ENCODE measurements around the gene YJU2. TPM values are rescaled to one million over a fixed set of nuclear protein-coding genes. Genes with fewer than 3 reads are reported as not detected.
A peak's percentile ranks its signal among the peaks of the same experiment; 100 is the strongest.
"Not testable (repeated sequence)": the region's sequence is repeated elsewhere in the genome, so short reads cannot be mapped to it uniquely, and the experiment has no call there.

Gene YJU2
- total RNA-seq, result 23.7 and 24.4 TPM in 2 replicates

DNA sequence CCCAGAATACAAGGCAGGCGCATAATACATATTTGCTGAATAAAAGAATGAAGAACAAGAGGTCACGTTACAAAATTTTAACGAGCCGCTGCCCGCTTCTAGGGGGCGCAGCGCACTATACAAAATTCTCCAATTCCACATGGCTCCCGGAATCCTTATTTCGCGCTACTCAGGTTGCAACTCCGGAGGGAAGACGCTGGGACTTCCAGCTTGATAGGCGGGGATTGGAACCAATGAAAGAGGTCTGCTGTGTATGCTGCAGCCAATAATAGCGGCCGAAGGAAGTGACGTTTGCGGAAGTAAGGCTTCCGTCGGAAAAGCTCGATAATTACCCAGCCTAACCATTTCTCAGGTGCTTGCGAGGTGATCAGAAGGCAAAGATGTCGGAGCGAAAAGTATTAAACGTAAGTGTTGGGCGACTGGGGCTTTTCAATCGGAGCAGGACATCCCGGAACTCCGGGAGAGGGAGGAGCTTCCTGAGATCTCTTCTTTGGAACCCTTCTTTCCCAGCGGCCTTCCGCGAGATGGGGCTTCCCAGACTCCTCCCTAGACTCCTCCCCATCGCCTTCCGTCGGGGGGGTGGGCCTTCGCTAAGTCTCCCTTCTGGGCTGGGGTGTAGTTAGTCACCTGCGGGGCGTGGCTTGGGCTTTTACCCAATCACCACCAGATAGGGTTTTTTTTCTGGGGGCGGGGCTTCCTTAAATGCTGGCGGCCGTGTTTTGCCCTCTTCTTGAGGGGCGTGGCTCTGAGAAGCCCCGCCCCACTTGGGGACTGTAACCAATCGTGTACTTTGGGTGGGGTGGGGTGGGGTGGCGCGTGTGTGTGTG is at the start of gene YJU2:
Gene YJU2, plus strand, starts transcription at position 314 of the 827 bp plus-strand sequence. Its CDS starts 67 bp downstream, at position 381.
- DNase-seq, result peak; percentile 100

DNA sequence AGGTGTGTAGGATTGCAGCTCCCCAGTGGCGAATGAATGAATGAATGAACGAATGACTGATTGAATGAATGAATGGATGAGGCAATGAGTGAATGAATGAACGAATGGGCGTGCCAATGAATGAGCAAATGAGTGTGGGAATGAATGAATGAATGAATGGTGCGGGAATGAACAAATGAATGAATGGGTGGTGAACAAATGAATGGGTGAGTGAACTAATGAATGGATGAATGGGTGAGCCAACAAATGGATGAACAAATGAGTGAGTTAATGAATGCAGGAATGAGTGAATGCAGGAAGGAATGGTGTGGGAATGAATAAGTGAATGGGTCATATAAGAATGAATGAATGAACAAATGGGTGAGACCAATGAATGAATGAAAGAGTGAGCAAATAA is 49.7 kb upstream of the YJU2 start:
- no peak for DNase-seq

DNA sequence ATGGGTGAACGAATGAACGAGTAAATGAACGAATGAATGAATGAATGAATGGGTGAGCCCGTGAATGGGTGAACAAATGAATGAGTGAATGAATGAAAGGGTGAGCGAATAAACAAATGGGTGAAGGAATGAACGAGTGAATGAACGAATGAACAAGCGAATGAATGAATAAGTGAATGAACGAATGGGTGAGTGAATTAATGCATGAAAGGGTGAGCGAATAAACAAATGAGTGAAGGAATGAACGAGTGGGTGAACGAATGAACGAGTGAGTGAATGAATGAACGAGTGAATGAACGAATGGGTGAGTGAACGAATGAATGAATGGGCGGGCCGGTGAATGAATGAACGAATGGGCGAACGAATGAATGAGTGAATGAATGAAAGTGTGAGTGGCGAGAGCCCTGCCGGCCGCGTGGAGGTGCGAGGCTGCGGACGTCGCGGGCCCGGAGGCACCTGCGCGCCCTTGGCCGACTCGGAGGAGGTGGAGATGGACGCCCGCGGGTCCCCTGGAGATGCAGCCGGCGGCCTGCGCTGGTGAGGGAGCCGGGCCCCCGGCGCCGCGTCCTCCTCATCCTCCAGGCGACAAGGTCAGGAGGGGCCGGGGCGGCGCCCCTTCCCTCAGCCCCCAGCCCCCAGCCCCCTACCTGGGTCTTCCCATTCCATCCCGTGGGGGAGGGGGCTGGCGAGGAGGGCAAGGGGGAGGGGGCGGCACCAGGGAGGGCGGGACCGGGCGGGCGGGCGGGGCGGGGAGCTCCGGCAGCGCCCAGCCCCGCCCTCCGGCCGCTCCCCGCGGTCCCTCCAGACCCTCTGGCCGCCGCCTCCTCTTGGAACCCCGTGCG is 49.0 kb upstream of the YJU2 start:
- no peak for DNase-seq

DNA sequence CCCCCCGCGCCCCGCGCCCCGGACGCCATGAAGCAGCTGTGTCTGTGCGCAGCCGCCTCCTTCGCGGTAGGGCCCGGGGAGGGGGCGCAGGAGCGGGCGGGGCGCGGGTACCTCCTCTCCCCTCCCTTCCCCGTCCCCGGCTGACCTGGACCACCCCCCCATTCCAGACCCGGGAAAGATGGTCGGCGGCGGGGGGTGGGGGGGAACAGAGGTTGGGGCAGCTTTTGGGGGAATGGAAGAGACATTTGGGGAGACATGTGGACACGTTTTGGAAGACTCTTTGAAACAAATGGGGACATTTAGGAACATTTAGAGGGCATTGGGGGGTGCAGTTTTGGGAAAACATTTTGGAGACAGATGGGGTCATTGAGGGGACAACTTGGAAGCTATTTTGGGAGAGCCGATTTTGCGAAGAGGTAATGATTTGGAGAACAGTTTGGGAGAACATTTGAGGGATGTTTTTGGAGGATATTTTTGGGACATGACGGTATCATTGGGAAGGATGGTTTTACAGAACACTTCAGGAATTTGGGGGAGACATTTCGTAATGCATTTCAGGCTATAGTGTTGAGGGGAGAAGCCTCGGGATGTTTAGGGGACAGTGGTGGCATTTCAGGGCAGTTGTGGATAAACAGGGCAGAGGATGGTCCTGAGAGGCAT is 48.3 kb upstream of the YJU2 start:
- DNase-seq, result no peak

DNA sequence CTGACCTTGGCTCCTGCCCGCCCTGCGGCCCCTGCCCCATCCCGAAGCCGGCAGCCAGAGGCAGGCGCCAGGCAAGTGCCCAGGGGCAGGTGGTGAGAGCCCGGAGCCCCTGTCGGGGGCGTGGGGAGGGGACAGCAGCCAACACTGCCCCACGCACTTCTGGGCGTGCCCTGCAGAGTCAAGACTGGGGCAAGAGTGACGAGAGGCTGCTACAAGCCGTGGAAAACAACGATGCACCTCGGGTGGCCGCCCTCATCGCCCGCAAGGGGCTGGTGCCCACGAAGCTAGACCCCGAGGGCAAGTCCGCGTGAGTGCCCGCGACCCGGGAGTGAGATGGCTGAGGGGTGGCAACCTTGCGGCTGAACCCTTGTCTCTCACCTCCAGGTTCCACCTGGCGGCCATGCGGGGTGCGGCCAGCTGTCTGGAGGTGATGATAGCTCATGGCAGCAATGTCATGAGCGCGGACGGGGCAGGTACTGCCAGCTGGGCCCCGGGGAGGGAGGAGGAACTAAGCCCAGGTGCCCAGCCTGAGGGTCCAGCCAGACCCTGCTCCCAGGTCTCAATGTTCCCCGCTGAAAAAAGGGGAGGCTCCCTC is 47.1 kb upstream of the YJU2 start:
- DNase-seq, result no peak

DNA sequence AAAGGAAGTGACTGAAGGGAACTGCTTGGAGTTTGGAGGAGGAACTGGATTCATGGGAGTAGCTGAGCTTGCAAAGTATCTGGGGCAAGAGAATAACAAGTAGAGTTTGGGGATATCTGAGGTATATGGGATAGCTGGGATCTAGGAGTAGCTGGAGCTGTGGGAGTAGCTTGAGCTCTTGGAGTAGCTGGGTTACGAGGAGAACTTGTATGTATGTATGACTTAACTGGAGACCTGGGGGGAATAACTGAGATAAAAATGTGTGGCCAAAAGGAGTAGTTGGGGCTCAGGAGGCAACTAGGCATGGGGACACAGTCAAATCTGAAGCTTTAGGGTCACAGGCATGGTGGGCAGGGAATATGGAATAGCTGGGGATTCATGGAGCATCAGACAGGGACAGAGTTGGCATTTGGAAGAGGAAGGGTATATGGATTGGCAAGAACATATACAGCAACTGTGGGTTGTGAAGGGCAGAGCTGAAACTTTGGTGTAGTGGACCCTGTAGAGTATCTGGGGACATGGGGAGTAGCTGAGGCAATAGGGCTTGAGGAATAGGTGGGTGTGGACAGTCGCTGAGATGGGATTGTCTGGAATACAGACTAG is 45.8 kb upstream of the YJU2 start:
- DNase-seq, result no peak

DNA sequence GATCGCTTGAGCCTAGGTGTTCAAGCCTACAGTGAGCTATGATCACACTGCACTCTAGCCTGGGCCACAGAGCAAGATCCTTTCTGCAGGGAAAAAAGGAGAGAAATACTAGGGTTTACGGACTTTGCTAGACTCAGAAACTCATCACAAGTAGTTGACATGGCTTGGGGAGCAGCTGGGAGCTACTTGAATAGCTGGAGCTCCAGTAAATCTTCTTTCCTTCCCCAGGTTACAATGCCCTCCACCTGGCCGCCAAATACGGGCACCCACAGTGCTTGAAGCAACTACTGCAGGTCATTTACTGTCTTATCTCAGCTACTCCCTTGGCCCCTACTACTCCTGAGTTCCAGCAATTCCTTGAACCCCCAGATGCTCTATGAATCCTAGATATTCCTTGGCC is 45.1 kb upstream of the YJU2 start:
- no peak for DNase-seq

DNA sequence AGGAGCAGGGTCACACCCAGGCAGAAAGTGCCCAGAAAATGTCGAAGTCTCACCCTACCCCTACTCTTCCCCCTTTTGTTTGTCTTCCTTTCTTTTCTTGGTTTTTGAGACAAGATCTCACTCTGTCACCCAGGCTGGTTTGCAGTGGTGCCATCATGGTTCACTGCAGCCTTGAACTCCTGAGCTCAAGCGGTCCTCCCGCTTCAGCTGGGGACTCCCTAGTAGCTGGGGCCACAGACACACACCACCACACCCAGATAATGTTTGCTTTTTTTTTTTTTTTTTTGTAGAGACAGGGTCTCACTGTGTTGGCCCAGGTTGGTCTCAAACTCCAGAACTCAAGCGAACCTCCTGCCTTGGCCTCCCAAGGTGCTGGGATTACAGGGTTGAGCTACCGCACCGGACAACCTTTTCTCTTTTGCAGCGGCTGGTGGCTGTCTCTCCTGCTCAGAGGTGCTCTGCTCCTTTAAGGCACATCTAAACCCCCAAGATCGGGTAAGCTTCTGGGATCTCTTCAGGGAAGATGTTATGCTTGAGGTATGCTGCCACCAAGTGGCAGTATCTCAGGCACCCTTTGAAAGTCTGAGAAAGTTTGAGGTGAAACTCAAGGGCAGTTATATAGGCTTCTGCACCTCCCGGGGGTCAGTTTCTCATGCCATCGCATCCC is 39.9 kb upstream of the YJU2 start:
- peak; percentile 58 for DNase-seq

DNA sequence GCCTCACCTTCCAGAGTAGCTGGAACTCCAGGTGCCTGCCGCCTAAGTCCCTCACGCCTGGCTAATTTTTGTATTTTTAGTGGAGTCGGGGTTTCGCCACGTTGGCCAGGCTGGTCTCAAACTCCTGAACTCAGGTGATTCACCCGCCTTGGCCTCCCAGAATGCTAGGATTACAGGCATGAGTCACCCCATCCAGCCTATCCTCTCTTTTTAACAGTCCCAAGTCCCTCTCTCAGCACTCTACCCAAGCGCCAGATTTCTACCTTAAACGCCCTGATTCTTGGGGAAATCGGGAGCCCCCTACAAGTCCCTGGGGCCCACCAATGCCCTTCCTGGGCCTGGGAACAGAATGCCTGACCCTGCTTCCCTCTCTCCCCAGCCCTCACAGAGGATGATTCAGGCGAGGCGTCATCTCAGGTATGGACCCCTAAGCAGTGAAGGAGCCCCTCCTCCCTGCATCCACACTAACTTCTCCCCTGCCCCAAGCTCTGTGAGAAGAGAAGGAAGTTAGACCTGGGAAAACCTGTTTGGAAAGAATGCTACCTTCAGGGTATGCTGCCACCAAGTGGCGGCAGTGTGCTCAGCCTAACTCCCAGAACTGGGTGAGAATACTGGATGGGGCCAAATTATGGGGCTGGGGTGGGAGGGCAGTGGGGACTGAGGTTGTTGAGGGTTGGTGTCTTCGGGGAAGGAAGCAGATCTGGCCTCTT is 38.3 kb upstream of the YJU2 start:
- peak; percentile 52 for DNase-seq

DNA sequence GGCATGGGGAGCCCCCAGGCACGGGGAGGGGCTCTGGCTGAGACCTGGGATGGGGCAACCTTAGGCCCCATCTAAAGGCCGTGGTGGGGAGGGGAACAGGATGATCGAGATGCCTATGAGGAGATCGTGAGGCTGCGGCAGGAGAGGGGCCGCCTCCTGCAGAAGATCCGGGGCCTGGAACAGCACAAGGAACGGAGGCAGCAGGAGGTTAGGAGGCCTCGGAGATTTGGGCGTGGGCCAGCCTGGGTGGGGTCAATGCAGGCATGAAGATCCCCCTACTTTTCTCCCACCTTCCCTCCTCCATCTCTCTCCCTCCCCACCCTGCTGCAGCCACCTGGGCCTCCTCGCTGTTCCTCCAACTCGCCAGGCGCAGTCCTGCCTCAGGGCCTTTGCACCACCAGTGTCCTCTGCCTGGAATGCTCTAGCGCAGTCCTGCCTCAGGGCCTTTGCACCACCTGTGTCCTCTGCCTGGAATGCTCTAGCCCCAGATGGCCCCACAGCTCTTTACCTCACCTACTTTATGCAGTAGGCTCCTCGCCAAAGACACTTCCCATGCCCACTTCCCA is 36.6 kb upstream of the YJU2 start:
- DNase-seq, result no peak

DNA sequence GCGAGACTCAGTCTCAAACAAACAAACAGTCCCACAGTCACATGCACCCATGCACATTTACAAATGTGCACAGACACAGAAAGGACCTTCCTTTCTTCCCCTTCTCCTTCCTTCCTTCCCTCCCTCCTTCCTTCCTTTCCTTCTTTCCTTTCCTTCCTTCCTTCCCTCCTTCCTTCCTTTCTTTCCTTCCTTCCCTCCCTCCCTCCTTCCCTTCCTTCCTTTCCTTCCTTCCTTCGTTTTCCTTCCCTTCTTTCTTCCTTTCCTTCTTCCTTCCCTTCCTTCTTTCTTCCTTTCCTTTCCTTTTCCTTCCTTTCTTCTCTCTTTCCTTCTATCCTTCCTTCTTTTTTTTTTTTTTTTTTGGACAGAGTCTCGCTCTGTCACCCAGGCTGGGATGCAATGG is 33.8 kb upstream of the YJU2 start:
- DNase-seq, result no peak

DNA sequence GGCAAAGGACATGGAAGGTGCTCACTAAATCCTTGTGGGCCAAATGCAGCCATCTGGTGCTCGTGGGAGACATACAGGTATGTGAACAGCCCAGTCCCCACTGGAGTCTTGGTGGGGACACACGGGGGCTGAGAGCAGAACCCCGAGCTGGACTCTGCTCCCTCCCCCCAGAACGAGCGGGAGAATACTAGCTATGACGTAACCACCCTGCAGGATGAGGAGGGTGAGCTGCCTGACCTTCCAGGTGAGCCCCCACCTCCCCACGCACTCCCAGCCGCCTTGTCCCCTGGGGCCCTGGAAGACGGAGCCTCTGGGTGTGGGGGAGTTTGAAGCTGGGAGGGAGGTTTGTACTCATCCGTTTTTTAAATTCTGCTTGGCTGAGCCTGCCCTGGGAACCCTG is 31.1 kb upstream of the YJU2 start:
- DNase-seq, result no peak

DNA sequence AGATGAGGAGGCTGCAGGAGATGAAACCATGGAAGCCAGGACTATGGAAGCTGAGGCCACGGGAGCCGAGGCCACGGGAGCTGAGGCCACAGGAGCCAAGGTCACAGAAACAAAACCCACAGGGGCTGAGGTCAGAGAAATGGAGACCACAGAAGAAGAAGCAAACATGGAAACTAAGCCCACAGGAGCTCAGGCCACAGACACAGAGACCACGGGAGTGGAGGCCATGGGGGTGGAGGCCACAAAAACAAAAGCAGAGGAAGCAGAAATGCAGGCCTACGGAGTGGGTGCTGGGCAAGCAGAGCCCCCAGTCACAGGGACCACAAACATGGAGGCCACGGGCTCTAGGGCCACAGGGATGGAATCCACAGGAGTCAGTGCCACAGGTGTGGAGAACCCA is 30.0 kb upstream of the YJU2 start:
- DNase-seq, result no peak

DNA sequence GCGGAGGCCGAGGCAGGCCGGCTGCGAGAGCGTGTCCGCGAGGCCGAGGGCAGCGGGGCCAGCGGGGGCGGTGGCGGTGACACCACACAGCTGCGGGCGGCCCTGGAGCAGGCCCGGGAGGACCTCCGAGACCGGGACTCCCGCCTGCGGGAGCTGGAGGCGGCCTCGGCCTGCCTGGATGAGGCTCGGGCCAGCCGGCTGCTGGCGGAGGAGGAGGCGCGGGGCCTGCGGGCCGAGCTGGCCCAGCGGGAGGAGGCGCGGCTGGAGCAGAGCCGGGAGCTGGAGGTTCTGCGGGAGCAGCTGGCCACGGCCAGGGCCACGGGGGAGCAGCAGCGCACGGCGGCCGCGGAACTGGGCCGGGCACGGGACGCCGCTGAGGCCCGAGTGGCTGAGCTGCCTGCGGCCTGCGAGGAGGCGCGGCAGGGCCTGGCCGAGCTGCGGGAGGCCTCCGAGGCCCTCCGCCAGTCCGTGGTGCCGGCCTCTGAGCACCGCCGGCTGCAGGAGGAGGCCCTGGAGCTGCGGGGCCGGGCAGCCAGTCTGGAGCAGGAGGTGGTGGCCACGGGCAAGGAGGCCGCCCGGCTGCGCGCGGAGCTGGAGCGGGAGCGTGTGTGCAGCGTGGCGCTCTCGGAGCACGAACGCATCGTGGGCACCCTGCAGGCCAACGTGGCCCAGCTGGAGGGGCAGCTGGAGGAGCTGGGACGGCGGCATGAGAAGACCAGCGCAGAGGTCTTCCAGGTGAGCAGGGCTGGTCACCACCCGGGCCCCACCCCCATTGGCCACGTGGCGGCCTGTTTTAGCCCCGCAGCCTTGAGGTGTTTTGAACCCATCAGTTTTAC is 29.2 kb upstream of the YJU2 start:
- no peak for DNase-seq

DNA sequence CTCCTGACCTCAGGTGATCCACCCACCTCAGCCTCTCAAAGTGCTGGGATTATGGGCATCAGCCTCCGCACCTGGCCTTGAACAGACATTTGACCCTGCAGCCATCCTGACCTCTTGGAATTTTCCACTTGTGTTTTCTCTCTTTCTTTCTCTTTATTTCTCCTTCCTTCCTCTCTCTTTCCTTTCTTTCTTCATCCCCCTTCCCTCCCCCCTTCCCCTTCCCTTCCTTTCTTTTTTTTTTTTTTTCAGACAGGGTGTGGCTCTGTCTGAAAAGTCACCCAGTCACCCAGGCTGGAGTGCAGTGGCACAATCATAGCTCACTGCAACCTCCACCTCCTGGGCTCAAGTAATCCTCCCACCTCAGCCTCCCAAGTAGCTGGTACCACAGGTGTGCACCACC is 28.4 kb upstream of the YJU2 start:
- DNase-seq, result not testable (repeated sequence)

DNA sequence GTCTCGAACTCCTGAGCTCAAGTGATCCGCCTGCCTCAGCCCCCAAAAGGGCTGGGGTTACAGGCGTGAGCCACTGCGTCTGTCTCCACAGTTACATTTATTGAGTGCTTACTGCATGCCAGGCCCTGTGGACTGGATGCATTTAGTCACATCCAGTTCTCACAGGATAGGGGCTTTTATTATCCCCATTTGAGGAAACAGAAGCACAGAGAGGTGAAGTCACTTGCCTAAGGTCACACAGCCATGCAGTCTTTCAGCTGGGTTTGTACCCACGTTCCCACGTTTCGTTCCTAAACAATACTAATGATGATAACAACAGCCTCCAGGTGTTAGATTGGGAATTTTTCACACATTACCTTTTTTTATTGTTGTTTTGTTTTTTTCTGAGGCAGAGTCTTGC is 26.7 kb upstream of the YJU2 start:
- no peak for DNase-seq

DNA sequence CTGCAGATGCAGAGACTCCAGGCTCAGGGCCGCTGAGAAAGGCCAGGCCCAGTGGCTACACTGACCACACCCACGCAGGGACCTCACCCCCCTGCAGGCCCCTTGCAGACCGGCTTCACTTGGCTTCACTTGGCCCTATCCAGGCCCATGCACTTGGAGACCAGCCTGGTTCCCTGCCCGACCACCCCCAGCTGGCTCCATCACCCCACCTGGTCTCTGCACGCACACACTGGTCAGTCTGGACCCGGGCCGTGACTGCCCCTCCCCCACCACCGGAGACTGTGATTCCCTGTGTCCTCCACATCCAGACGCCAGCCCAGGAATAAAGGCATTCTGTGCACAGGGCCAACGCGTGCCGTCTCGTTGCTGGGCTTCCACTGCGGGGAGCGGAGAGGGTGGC is 22.4 kb upstream of the YJU2 start:
- no peak for DNase-seq

DNA sequence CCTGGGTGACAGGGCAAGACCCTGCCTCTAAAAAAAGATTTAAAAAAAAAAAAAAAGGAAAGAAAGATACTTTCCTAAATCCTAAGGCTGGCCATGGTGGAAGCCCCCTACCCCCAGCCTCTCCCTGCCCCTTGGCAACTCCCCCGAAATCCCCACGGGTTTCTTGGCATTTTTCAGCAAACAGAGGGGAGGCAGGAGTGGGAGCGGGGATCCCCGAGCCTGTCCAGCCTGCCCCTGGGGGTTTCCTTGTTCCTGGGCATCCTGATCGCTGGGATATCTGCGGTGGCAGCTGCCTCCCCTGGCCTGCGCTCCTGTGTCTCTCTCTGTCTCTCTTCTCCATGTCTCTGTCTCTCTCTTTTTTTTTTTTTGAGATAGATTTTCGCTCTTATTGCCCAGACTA is 21.0 kb upstream of the YJU2 start:
- DNase-seq, result no peak

DNA sequence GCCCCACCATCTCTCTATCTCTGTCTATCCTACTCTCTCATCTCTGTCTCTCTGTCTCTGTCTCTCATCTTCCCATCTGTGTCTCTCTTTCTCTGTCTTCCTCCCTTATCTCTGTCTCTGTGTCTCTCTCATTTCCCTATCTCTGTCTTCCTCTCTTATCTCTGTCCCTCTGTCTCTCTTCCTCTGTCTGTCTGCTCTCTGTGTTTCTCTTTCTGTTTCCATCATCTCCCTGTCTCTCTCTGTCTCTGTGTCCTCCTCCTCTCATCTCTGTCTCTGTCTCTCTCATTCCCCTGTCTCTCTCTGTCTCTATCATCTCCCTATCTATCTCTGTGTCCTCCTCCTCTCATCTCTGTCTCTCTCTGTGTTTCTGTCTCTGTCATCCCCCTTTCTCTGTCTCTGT is 19.1 kb upstream of the YJU2 start:
- DNase-seq, result no peak

DNA sequence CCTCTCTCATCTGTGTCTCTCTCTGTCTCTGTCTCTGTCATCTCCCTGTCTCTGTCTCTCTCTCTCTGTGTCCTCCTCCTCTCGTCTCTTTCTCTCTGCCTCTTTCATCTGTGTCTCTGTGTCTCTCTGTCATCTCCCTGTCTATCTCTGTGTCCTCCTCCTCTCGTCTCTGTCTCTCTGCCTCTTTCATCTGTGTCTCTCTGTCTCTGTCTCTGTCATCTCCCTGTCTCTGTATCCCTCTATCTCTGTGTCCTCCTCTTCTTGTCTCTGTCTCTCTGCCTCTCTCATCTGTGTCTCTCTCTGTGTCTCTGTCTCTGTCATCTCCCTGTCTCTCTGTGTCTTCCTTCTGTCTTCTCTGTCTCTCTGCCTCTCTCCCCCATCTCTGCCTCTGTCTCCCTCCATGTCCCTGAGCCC is 18.1 kb upstream of the YJU2 start:
- DNase-seq, result no peak

Measured in dermis blood vessel endothelial cell (primary cell).